HG03378 (cell line): Measurements from ENCODE around the gene MARCHF10.

ENCODE experiments used
- ATAC-seq: cut with Tn5 transposase; IDR thresholded peaks from one replicate; pipeline ENCODE4 v1.9.1; 2021; ENCODE audit warnings: mild to moderate bottlenecking, moderate library complexity; ENCODE audit not compliant: unreplicated experiment

Gene MARCHF10

DNA sequence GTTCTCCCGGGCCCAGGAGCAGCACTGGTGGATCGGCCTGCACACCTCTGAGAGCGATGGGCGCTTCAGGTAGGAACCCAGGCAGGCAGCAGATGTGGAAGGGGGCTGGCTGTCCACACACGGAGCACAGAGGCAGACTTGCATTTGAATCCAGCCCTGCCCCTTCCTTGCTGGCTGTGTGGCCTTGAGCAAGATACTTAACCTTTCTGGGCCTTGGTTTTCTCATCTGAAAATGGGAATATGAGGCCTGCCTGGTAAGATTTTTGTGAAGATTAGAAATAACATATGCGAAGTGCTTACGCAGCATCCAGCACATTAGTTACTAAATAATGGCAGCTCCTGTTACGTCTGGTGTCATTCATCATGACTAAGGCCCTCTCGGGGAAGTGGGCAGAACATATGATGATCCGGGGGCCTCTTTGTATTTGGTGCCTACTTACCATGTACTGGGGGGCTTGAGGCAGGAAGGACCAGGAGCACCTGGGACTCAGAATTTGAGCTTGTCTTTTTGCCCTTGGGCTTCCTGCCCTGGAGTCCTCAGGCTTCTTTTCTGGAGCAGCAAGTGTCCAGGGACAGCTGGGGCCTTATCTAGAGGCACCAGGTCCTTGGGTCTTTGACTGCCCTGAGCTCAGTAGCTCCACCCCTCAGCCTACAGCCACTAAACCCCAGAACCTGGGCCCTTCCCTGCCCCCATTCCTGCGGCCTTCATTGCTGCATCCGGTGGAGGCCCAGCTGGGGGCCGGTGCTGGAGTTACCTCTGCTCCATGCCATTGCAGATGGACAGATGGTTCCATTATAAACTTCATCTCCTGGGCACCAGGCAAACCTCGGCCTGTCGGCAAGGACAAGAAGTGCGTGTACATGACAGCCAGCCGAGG, 126.8 kb downstream of the MARCHF10 start:
- no peak for ATAC-seq

DNA sequence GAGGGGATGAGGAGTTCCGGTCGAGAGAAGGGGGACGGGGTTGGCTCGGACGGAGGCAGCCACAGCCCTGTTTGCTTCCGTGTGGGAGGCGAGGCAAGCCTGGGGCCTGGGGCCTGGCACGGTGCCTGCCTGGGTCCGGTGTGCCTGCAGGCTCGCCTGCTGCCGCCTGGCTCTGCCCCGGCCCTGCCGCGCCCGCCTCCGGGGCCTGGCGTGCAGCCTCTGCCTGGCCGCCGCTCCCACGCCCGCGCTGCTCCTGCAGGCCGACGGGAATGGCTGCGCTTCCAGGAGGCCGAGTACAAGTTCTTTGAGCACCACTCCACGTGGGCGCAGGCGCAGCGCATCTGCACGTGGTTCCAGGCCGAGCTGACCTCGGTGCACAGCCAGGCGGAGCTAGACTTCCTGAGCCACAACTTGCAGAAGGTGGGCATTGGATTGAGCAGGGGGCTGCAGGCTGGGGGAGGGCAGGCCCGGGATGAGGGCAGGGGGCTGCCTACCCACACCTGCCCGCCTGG, 127.5 kb downstream of the MARCHF10 start:
- ATAC-seq: no peak

DNA sequence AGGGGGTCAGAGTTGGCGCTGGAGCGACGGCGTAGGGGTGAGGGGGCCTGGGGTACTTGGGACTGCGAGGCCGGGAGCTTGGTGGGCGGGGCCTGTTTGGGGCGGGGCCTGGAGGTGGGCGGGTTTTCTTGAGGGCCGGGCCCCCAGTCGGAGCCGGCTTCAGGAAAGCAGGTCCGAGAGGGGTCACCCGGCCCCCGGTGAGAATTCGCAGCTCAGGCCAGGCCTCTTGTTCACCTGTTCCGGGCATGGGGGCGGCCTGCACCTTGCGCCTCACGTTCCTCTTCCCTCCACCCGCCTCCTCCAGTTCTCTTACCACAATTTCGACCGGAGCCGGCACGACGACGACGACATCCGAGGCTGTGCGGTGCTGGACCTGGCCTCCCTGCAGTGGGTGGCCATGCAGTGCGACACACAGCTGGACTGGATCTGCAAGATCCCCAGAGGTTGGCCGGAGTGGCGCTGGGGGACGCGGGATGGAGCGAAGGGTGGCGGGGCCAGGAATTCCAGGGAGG, 128.2 kb downstream of the MARCHF10 start:
- no peak for ATAC-seq

DNA sequence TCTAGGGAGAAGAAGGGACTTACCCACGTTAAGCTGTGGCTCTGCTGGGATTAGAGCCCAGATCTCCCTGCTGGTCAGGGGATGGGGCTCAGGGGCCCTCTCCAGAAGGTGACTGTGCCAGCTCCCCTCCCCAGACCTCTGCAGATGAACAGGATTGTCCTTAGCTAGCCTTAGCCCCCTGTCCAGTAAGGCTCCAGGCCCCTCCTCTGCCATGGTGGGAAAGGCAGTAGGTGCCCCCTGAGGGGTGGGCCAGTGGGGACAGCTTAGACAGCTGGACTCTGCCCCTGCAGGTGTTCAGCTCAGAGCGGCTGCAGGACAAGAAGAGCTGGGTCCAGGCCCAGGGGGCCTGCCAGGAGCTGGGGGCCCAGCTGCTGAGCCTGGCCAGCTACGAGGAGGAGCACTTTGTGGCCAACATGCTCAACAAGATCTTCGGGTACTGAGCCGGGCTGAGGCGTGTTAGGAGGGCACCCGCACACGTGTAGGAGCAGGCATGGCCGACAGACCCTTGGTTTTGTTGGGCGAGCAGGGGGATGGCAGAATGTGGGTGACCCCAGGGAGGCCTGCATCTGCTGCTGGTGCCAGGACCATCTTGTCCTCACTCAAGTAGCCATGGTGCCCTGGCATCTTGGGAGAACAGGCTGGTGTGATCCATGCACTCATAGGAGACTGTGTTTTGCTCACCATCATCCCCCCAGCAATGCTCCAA, 129.7 kb downstream of the MARCHF10 start:
- no peak for ATAC-seq

DNA sequence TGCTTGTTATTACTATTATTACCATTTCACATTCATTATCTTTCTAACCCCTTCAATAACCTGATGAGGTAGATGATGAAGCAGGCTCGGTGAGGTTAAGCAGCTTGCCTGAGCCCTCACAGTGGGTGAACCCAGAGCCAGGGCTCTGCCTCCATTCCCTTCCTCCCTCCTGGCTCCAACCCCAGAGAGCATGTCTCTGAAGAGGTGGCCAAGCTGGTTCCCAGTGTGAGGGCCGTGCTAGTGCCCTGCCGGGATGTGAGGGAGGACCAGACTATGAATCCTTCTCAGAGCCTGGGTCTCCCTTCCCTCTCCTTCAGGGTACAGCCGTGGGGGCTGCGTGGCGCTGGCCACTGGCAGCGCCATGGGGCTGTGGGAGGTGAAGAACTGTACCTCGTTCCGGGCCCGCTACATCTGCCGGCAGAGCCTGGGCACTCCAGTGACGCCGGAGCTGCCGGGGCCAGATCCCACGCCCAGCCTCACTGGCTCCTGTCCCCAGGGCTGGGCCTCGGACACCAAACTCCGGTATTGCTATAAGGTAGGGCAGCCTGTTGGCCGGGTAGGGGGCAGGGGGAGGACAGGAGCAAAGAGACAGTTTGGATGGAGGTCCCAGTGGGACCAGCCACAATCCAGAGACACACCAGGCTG, 131.0 kb downstream of the MARCHF10 start:
- ATAC-seq: no peak

DNA sequence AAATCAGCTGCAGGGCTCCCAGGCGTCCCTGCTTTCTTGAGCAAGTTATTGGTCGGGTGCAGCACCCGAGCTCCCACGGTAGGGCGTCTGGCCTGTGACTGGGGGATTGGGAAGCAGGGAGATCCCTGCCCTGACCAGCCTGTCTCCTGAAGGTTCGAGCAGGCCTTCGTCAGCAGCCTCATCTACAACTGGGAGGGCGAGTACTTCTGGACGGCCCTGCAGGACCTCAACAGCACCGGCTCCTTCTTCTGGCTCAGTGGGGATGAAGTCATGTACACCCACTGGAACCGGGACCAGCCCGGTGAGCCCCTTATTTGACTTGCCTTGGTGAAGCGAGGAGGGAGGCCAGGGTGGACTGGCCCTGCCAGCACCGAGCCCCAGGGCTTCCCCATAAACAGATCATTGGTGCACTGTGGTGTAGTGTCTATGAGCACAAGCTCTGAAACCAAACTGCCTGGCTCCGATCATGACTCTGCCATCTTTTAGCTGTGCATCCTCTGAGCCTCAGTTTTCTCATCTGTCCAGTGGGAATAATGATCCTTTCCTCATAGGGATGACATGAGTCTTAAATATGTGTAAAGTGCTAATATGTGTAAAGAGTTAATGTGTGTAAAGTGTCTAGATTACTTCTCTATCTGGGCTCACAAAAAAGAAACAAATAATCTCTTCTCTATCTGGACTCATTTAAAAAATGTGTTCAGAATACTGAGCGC, 131.7 kb downstream of the MARCHF10 start:
- ATAC-seq: no peak

DNA sequence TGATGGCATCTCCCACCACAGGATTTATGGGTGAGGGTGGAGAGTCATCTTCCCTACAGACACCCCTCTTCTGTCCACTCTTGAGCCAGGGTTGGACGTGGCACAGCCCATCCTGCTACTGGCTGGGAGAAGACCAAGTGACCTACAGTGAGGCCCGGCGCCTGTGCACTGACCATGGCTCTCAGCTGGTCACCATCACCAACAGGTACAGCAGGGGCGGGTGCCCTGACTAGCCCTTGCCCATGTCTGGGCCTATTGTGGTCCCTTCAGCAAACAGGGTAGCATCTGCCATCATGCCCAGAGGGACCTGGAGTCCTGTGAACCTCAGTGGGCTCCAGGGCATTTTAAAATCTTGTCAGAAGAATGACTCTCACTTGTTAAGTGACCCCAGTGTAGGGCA, 132.4 kb downstream of the MARCHF10 start:
- ATAC-seq: no peak

DNA sequence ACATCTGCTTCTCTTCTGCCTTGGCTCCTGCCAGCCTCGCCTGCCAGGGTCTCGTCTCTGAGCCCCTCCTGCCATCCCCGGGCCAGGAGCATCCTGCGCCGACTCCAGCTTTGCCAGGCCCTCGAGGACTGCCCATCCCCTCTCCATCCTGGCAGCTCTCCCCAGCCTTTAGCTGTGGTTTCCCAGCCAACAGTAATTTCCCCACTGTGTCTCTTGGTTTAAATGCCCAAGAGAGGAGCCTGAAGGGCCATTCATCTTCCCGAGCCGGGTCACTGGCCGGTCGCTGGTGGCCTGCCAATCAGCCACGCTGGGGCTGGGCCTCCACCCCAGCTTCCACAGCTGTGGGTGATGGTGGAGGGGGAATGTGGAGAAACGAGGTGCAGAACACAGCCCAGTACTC, 132.9 kb downstream of the MARCHF10 start:
- ATAC-seq: no peak

DNA sequence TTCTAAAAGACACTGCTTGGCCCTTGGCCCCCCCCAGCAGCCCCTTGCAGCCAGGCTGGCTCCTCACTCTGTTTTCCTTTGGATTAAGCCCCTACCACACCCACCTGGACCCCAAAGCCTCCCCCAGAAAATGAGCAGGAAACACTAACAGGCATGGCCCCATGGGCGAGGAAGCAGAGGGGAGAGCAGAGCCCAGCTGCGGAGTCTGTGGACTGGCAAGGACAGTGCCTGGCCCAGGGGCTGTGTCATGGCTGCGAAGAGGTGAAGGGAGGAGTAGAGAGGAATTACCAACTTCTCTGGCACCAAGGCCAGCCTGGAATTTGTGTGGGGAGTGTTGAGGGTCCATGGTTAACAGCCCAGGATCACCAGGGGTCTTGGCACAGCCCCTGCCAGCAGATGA, 133.3 kb downstream of the MARCHF10 start:
- ATAC-seq: no peak

DNA sequence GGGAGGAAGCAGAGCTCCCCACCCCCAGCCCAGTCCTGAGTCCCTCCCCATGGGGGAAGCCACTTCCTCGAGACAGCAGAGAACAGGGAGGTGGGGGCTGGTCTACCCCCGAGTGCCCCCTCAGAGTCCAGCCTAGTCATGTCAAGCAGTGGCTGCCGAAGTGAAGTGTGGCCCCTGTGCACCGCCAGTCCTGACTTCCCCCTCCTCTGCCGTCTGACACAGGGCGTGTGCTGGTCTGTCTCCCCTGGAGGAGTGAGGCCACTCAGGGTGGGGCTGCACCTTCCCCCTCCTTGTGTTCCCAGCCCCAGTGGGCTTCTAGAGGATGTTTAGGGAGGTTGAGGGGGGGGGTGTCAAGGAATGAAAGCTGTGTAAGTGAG, 133.8 kb downstream of the MARCHF10 start:
- ATAC-seq: no peak

DNA sequence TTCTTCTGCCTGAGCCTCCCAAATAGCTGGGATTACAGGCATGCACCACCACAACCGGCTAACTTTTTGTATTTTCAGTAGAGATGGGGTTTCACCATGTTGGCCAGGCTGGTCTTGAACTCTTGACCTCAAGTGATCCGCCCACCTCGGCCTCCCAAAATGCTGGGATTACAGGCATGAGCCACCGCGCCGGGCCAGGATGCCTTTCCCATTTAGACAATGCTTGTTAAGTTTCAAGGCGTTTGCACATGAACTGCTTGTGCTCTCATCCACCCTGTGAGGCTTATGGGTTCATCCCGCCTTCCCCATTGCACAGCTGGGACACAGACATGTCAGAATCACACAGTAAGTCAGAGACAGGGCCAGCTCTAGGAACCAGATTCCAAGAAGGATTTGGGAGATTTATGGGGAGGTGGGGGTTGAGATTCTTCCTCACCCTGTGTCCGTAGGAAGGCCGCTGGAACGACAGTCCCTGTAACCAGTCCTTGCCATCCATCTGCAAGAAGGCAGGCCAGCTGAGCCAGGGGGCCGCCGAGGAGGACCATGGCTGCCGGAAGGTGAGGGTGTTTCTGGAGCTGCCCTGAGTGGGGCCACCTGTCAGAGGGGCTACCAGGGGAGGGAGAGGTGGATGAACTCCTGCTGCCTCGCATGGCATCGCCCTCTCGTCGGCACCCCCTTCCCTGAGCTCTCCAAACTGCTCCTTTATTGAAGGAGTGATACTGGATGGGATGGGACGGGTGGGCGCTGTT, 134.3 kb downstream of the MARCHF10 start:
- no peak for ATAC-seq

DNA sequence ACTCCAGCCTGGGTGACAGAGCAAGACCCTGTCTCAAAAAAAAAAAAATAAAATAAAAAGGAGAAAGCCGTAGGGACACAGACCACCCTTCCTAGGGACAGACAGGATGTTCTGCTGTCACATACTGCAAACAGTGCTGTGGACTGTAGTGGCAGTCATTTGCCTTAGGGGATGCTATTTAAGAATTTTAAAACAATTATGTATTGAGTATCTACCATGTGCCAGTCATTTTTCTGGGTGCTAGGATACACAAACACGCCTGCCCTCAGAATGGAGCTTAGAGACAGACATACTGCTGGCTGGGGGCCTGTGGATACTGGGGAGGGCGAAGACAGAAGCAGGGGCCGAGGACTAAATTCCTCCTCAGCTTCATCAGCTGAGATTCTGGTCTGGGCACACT, 135.2 kb downstream of the MARCHF10 start:
- ATAC-seq: no peak

DNA sequence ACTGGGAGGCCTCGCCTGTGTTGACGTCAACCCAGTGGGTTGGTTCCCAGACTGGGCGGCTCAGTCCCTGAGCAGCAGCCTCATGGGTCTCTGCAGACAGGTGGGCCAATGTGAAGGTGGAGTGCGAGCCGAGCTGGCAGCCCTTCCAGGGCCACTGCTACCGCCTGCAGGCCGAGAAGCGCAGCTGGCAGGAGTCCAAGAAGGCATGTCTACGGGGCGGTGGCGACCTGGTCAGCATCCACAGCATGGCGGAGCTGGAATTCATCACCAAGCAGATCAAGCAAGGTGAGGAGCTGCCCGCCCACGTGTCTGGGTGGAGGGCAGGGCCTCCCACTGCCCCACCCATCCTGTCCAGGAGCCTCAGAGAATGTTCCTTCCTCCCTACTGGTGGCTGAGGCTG, 136.6 kb downstream of the MARCHF10 start:
- ATAC-seq: no peak

DNA sequence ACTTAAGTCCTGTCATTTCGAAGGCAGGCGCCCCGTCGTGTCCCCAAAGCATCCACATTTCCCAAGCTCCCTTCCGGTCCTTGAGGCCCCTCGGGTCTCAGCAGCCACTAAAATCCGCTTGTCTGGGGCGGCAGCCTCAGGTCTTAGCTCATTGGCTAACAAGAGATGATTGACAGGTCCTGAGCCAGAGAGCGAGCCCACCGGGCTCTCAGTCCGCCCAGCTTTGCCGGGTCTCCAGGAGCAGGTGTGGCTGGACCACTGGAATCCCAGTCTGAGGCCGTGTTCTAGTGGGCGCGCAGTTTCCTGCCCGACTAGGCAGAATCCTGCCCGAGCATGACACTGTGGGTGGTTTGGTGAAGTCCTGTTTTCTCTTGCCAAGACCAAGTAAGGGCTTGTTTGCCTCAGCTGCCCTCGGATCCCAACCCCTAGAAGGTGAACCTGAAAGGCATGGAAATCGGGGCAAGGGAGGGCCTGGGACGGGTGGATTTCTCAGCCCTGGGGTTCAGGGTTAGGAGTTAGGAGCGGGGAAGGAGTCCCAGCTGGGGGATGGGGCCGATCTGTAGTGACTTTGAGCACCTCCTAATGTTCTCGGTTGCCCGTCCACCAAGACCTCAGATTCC, 137.8 kb downstream of the MARCHF10 start:
- no peak for ATAC-seq

DNA sequence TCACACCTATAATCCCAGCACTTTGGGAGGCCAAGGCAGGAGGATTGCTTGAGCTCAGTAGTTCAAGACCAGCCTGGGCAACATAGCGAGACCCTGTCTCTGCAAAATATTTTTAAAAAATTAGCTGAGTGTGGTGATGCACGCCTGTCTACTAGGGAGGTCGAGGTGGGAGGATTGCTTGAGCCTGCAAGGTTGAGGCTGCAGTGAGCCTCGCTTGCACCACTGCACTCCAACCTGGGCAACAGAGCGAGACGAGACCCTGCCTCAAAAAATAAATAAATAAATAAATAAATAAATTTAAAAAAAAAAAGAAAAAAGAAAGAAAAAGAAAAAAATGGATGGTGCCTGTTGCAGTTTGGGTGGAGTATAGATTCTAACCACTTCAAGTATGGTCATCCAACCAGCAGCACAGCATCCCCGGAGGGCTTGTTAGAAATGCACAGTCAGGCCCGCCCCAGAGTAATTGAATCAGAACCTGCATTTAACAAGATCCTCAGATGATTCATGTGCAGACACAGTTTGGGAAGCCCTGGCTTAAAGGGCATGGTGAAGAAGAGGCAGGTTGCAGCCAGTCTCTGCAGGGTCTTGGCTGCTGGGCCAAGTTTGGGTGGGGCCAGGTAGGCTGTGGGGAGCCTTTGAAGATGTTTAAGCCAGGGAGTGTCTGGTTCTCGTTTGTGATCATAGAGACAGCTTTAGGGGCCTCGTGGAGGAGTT, 139.9 kb downstream of the MARCHF10 start:
- no peak for ATAC-seq

DNA sequence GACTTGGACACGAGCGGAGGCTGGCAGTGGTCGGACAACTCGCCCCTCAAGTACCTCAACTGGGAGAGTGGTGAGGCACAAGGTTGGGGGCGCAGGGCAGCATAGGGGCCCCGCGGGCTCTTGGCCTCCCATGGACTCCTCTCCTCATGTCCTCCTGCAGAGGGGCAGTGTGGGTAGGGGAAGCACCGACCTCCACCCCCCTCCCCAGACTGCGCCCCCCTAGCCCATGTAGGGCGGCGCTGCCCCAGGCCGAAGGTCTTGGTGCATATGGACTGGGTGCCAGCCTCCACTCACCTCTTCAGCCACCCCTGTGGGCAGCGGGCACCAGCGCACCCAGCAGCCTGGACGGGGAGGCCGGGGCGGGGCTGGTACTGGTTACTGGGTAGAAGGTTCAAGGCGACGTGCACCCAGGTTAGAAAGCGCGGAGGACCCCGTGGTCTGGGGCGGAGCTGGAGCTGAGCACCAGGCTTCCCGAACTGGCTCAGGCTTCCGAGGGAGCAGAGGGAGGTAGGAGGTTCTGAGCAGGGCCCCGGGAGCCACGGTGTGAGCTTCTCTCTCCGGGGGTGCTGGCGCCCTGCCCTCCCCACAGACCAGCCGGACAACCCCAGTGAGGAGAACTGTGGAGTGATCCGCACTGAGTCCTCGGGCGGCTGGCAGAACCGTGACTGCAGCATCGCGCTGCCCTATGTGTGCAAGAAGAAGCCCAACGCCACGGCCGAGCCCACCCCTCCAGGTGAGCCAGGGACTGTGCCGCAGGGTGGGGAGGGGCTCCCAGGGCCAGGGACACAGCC, 141.1 kb downstream of the MARCHF10 start:
- no peak for ATAC-seq

DNA sequence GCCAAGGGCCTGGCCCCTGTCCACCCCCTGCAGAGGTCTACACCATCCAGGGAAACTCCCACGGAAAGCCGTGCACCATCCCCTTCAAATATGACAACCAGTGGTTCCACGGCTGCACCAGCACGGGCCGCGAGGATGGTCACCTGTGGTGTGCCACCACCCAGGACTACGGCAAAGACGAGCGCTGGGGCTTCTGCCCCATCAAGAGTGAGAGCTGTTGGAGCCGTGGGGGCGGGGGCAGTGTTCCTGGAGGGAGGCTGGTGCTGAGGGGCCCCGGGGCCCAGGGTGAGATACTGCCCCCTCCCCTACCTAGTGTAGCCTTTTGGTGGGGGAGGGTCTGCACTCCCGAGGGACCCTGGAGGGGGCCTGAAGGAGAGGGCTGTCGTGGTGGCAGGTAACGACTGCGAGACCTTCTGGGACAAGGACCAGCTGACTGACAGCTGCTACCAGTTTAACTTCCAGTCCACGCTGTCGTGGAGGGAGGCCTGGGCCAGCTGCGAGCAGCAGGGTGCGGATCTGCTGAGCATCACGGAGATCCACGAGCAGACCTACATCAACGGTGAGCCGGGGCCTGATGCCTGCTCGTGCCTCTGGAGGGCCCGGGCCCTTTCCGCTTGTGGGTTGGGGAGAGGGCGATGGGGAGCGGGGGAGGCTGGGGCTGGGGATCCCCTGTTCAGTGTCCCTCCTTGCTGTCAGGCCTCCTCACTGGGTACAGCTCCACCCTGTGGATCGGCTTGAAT, 141.9 kb downstream of the MARCHF10 start:
- ATAC-seq: no peak

DNA sequence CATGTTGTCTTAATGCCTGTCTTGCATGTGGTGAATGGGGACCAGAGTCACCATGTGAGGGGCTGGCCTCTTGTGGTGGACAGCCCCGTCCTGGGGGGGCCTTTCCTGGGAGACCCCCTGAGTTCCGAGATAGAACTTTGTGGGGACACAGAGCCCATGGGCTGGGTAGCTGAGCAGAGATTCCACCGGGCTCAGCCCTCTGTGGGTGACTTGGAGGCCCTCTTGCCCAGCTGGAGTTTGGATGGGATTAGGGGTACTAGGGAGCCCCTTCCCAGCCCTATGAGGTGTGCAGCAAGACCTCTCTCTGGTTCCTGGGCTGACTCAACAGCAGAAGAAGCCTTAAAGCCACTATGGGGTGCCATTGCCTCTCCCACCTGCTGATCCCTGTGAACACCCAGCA, 142.5 kb downstream of the MARCHF10 start:
- ATAC-seq: no peak
